Mammary epithelial cell (primary cell): ENCODE results near the gene CPNE4.

Experiments used
- EZH2 ChIP-seq: IDR thresholded peaks from 2 replicates; pipeline ENCODE4 v1.6.1; 2012; ENCODE audit warnings: low read length, inconsistent platforms, borderline replicate concordance
- TF ChIP-seq, protein P1 (sequence below), 2 donors: IDR thresholded peaks in 1 of 2; conservative IDR thresholded peaks in 1 of 2; 2 replicates each; pipeline ENCODE4 v1.5.1; 2011 to 2012; ENCODE audit warnings: inconsistent platforms in 2 of 2, low read length in 2 of 2, mild to moderate bottlenecking in 2 of 2, control low read depth in 1 of 2, low read depth in 1 of 2; ENCODE audit not compliant: insufficient read depth in 1 of 2; ENCODE audit errors: extremely low read depth in 1 of 2

DNA sequence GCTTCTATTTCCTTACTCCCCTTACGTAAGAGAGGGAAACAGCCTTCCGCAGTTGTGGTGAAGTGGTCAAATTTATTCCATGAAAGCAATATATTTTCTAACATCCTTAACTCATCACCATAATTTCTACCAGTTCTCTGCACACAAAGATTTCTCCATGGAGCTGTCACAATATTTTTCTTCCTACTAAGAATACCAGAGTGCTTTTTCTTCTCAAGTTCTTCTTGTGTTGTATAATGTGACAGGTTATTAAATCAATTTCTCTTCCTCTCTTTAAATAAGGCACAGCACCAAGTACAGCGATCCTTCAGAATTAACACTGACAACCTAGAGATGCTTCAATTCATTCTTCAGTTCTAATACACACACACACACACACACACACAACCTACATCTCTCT is 153.0 kb downstream of the CPNE4 start:
- TF ChIP-seq, protein P1, sequence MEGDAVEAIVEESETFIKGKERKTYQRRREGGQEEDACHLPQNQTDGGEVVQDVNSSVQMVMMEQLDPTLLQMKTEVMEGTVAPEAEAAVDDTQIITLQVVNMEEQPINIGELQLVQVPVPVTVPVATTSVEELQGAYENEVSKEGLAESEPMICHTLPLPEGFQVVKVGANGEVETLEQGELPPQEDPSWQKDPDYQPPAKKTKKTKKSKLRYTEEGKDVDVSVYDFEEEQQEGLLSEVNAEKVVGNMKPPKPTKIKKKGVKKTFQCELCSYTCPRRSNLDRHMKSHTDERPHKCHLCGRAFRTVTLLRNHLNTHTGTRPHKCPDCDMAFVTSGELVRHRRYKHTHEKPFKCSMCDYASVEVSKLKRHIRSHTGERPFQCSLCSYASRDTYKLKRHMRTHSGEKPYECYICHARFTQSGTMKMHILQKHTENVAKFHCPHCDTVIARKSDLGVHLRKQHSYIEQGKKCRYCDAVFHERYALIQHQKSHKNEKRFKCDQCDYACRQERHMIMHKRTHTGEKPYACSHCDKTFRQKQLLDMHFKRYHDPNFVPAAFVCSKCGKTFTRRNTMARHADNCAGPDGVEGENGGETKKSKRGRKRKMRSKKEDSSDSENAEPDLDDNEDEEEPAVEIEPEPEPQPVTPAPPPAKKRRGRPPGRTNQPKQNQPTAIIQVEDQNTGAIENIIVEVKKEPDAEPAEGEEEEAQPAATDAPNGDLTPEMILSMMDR (conservative IDR thresholded peaks at IDR 0.05 in 1 of 2, IDR thresholded peaks at IDR 0.05 in 1 of 2; ENCODE audit: extremely low read depth in 1 of 2, insufficient read depth in 1 of 2, low read depth in 1 of 2, low read length in 2 of 2) = no peak
- no peak for TF ChIP-seq EZH2
